Type B pancreatic cell (in vitro differentiated cells): ENCODE results near the gene MOB2. TPM values are rescaled to one million over a fixed set of nuclear protein-coding genes. Genes with fewer than 3 reads are reported as not detected.

Experiments used
- DNase-seq: peaks from one replicate; pipeline ENCODE4 v3.0.0; 2021; ENCODE audit warnings: mixed read lengths; ENCODE audit not compliant: unreplicated experiment; ENCODE audit errors: extremely low spot score
- H3K27ac Mint-ChIP-seq: 2 replicates; pipeline ENCODE4 v1.8.0; 2021; ENCODE audit warnings: mild to moderate bottlenecking, mixed read lengths
- H3K27me3 Mint-ChIP-seq: 2 replicates; pipeline ENCODE4 v1.8.0; 2021; ENCODE audit warnings: mixed read lengths
- H3K36me3 Mint-ChIP-seq: 2 replicates; pipeline ENCODE4 v1.8.0; 2021; ENCODE audit warnings: mixed read lengths
- H3K4me1 Mint-ChIP-seq: one replicate; pipeline ENCODE4 v1.8.0; 2021; ENCODE audit warnings: mixed read lengths; ENCODE audit not compliant: unreplicated experiment
- H3K4me3 Mint-ChIP-seq: 2 replicates; pipeline ENCODE4 v1.8.0; 2021; ENCODE audit warnings: mild to moderate bottlenecking, mixed read lengths
- H3K9me3 Mint-ChIP-seq: 2 replicates; pipeline ENCODE4 v1.8.0; 2021; ENCODE audit warnings: mixed read lengths
- CTCF ChIP-seq: fragments of 200-600 bp; sonication (generic); conservative IDR thresholded peaks from 2 replicates; pipeline ENCODE4 v1.5.0; 2021; ENCODE audit warnings: antibody characterized with exemption, mild to moderate bottlenecking
- total RNA-seq: library from RNA; stranded (reverse); gene quantifications from 2 replicates; pipeline ENCODE4 v1.2.1, GENCODE V29; 2021; ENCODE audit warnings: low replicate concordance

MOB2 gene
- total RNA-seq, 1 donor from 2014 or later: 39.6 TPM

GRCh38 chr11:1507381-1508140 is 21.0 kb upstream of the MOB2 start:
- H3K27ac Mint-ChIP-seq: no peak overlapping the region
- H3K4me1 Mint-ChIP-seq: peaks cover 29% of the 10 kb centered on the region
- no peaks in the 10 kb centered on the region for H3K27me3 Mint-ChIP-seq
- DNase-seq: no peak
- H3K4me3 Mint-ChIP-seq: no peak overlapping the region
- H3K9me3 Mint-ChIP-seq: no peaks in the 10 kb centered on the region
- no peak for TF ChIP-seq CTCF
- H3K36me3 Mint-ChIP-seq: no peaks in the 10 kb centered on the region

GRCh38 chr11:1506981-1507380 is 20.4 kb upstream of the MOB2 start:
- H3K4me3 Mint-ChIP-seq: no peak overlapping the region
- no peaks in the 10 kb centered on the region for H3K9me3 Mint-ChIP-seq
- peaks cover 26% of the 10 kb centered on the region for H3K4me1 Mint-ChIP-seq
- H3K27me3 Mint-ChIP-seq: no peaks in the 10 kb centered on the region
- DNase-seq: no peak
- H3K36me3 Mint-ChIP-seq: no peaks in the 10 kb centered on the region
- H3K27ac Mint-ChIP-seq: no peak overlapping the region
- no peak for TF ChIP-seq CTCF

GRCh38 chr11:1505480-1505879 is 18.9 kb upstream of the MOB2 start:
- no peak for DNase-seq
- no peak overlapping the region for H3K27ac Mint-ChIP-seq
- no peak overlapping the region for H3K4me3 Mint-ChIP-seq
- H3K9me3 Mint-ChIP-seq: no peaks in the 10 kb centered on the region
- H3K27me3 Mint-ChIP-seq: no peaks in the 10 kb centered on the region
- peaks cover 26% of the 10 kb centered on the region for H3K4me1 Mint-ChIP-seq
- peak; percentile 26 for TF ChIP-seq CTCF
- peaks cover 4% of the 10 kb centered on the region for H3K36me3 Mint-ChIP-seq

- Mint-ChIP-seq H3K4me1 (peaks cover 25% of the 10 kb centered on the region), H3K9me3 (no peaks in the 10 kb centered on the region), H3K27me3 (no peaks in the 10 kb centered on the region), H3K36me3 (peaks cover 4% of the 10 kb centered on the region), H3K4me3 (no peak overlapping the region), H3K27ac (no peak overlapping the region)
- TF ChIP-seq CTCF: no peak
- no peak for DNase-seq
Observed at GRCh38 chr11:1504581-1505290, 18.2 kb upstream of the MOB2 start.

GRCh38 chr11:1504138-1504537 is 17.6 kb upstream of the MOB2 start:
- no peaks in the 10 kb centered on the region for H3K9me3 Mint-ChIP-seq
- no peaks in the 10 kb centered on the region for H3K27me3 Mint-ChIP-seq
- no peak for DNase-seq
- peaks cover 4% of the 10 kb centered on the region for H3K36me3 Mint-ChIP-seq
- no peak for TF ChIP-seq CTCF
- H3K4me3 Mint-ChIP-seq: no peak overlapping the region
- peaks cover 19% of the 10 kb centered on the region for H3K4me1 Mint-ChIP-seq
- no peak overlapping the region for H3K27ac Mint-ChIP-seq
